GM19463 (cell line): ENCODE data around the gene ZNF18.
"Not testable (repeated sequence)": the region's sequence is repeated elsewhere in the genome, so short reads cannot be mapped to it uniquely, and the experiment has no call there.

Source experiments
- ATAC-seq: cut with Tn5 transposase; IDR thresholded peaks from one replicate; pipeline ENCODE4 v1.9.1; 2021; ENCODE audit warnings: mild to moderate bottlenecking, moderate library complexity; ENCODE audit not compliant: unreplicated experiment

Gene ZNF18

DNA sequence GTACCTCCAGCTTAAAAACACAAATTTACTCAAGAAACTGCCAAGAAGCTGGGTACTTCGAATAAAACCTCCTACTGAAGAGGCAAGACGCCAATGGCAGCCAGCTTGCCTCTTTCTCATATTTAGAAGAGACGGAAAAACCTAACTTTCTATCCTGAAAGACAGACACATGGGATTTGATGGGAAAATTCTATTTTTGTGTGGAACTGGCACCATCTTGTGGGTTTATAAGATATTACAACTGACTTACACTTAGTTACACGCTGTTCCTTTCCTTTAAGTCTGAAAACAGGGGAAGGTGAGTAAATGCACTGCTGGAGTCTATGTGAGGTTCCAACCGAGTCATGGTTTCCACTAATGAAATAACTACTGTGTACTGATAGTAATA lies 10.3 kb downstream of the ZNF18 start:
- no peak for ATAC-seq

DNA sequence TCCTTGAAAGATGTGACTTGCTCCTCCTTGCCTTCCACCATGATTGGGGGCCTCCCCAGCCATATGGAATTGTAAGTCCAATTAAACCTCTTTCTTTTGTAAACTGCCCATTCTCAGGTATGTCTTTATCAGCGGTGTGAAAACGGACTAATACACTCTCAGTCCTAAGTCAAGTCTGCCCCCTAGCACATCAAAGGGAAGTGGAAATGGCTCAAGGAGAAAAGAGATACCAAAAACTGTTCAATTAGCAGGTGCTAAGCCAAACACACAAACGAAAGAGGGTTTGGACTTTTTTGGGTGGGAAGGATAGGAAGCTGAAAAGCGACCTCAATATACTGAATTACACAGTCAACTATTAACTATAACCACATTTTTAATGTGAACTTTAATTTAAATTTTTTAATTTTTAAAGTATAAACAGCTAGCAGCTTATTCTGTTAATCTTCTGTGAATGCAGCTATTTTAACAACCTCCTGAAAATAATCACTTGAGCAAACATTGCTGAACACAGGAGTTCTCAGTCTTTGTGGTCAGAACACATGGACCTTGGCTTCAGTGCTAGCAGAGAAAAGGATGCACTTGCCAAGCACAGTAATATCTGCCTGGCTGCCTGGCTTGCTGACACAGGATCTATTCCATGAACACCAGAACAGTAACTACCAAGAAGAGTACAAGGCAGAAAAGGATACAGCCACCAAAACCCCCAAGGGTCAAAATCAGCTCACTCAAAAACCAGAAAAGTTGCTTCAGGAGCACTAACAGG lies 10.9 kb downstream of the ZNF18 start:
- no peak for ATAC-seq

GRCh38 chr17:11981862-11982261 lies 15.4 kb downstream of the ZNF18 start:
- no peak for ATAC-seq

DNA sequence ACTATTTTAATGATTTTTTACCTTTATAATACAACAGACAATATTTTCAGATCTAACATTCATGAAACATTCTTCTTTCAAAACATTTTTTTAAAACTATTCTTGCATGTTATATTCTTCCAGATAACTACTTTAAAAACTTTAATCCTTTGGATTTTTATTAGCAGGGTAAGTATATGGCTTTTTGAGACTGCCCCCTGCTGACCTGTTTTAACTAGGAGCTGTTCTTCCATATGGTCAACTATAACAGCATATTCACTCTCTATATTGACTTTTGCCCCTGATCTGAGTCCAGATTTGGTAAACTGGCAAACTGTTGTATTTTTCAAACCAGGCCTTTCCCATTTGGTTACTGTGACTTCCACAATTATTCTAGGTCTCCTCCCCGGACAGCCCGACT lies 16.5 kb downstream of the ZNF18 start:
- no peak for ATAC-seq

GRCh38 chr17:11979795-11980194 lies 17.5 kb downstream of the ZNF18 start:
- no peak for ATAC-seq

DNA sequence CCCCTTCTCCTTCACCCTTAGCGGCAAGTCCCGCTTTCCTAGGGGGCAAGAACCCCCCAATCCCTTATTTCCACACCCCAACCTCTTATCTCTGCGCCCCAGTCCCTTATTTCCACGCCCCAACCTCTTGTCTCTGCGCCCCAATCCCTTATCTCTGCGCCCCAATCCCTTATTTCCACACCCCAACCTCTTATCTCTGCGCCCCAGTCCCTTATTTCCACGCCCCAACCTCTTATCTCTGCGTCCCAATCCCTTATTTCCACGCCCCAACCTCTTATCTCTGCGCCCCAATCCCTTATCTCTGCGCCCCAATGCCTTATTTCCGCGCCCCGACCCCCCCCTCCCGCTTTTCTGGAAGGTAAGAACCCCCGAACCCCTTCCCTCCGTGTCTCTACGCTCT lies 24.5 kb downstream of the ZNF18 start:
- ATAC-seq = not testable (repeated sequence)

DNA sequence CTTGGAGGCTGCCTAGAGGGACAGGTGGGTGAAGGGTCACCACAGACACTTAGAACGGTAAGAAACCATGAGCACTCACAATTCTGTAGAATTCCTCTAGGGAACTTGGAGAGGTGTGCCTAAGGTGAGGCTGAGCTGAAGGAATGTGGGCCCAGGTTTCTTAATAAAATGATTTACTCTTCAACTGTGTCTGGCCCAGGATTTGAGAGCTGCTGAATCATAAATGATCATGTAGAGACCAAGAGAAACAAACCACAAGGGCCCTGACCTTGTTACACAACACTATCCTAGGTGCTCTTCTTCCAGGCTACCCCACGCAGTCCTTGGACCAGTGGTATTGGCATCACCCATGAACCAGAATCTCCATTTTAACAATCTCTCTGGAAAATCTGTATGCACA lies 27.7 kb downstream of the ZNF18 start:
- no peak for ATAC-seq

GRCh38 chr17:11954936-11955335 lies 42.3 kb downstream of the ZNF18 start:
- no peak for ATAC-seq

GRCh38 chr17:11953924-11954323 lies 43.4 kb downstream of the ZNF18 start:
- ATAC-seq = no peak

- no peak for ATAC-seq
Measured at GRCh38 chr17:11952610-11953009, 44.7 kb downstream of the ZNF18 start.

DNA sequence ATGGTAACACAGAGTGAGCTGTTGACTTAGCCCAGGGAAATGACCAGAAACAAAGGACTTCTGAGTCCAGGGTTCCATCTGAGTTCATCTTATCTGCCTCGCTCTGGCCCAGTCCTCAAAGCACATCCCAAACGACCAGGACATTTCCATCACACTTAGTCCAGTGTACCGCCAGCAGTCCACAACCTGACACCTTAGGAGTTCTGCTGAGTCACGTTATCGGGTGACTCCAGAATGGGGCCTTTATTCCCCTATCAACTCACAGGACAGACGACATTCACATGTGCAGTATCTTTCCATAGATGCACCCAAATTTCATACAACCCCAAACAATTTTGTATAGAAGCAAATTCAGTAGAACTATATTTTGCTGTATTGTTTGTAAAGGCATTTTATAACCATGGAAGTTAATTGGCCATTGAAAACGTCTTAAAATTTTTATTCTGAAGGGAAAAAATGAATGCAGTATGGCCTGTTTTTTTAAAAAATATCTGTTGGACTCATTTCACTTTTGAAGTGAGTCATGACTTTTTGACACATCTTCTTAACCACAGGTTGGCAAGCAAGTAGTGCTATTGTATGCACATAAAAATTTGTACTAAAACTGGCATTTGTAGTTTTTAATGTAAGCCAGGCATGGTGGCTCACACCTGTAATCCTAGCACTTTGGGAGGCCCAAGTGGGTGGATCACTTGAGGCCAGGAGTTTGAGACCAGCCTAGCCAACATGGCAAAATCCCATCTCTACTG lies 46.3 kb downstream of the ZNF18 start:
- ATAC-seq = no peak

GRCh38 chr17:11949571-11949970 lies 47.7 kb downstream of the ZNF18 start:
- not testable (repeated sequence) for ATAC-seq

DNA sequence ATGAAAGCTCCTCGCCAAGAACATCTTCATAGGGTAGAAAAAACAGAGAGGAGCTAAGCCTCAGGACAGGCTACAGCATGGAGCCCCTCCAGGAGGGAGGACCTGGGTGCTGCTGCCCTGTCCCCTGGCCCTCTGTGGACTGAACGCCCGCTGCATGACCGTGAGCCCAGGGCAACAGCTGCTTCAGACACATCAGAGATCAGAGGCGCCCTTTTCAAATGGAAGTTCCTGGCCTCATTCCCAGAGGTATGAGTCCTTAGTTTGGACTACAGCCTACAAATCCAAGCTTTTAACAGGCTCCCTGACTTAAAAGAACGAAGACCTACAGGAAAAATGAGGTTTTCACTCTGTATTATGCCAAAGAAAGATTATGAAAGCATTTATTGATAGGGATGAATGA lies 48.5 kb downstream of the ZNF18 start:
- ATAC-seq = no peak

DNA sequence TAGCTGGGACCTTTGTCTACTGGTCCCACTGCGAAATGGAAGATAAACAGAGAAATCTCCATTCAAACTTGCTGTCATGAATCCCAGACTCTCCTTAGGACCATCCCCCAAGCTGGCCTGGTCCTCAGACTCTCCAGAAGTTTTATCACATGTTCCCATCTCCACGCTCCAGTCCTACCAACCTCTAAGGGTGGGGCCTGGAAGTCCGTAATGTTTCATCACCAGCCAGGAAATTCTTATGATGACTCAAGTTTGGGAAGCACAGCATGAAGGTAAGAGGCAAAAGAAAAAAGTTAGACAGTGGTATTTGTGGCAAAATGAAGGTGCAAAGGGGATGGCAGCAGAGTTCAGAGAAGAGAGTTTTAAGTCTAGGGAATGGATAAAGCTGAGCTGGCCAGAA lies 52.7 kb downstream of the ZNF18 start:
- ATAC-seq = no peak

GRCh38 chr17:11943759-11944347 lies 53.4 kb downstream of the ZNF18 start:
- ATAC-seq = no peak

DNA sequence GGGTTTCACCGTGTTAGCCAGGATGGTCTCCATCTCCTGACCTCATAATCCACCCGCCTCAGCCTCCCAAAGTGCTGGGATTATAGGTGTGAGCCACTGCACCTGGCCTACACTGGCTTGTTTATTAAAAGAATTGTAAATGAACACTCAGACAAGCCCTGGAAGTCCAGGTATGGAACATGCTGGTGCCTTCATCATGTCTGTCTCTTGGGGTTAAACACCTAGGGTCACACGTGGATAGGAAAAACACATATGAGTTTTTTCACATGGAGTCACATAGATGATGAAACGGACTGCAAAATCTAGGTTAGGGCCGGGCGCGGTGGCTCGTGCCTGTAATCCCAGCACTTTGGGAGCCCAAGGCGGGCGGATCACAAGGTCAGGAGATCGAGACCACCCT lies 54.2 kb downstream of the ZNF18 start:
- ATAC-seq = not testable (repeated sequence)

GRCh38 chr17:11940904-11941303 lies 56.4 kb downstream of the ZNF18 start:
- no peak for ATAC-seq

DNA sequence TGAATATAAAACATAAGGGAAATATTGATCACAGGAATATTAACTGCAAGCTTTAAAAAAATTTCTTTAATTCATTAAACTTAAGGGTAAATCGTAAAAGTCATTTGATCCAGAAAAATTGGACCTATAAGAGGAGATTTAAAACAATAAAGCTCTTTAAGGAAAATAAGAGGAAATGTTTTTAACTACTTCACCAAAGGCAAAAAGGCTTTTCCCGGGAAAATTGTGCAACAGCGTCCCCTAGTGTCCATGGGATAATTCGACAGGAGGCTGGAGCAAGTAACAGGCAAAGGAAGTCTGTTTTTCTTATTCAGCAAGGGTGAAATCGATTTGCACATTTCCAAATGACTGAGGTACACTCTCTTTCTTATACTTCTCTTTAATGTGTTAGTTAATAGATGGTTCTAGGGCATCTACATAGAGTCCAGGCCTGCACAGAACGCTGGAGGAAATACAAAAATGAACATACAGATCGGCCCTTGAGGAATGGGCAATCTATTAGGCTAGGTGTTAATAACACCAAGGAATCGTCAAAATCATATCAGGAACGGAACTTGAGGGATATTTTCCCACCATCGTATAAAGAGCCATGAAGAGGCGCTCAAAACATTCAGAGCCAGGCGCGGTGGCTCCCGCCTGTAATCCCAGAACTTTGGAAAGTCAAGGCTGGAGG lies 61.4 kb downstream of the ZNF18 start:
- ATAC-seq = no peak

DNA sequence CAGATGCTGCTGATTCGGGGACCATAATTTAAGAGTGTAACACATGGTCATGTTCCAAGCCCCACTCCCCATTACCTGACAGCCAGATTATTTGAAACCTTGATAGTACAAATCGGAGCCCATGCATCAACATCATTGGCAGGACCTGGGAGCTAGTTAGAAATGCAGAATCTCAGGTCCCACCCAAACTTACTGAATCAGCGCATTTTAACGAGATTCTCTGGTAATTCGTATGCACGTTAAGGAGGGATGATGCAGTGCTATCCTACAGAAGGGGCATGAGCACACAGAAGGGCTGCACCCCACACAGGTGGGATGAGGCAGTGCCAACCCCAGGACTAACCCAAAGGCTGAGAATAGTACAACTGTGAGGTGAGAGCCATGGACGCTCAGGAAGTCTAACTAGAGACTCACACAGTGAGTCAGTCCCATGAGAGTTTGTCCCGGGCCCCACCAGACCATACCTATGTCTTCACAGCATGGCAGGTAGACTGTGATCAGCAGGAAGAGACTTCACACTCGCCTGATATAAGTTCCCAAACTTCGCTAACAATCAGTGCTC lies 64.9 kb downstream of the ZNF18 start:
- no peak for ATAC-seq

GRCh38 chr17:11928436-11928835 lies 68.8 kb downstream of the ZNF18 start:
- no peak for ATAC-seq
